Measurements from ENCODE around the gene INHBE. TPM values are rescaled to one million over a fixed set of nuclear protein-coding genes. Genes with fewer than 3 reads are reported as not detected.
"Not testable (repeated sequence)": the region's sequence is repeated elsewhere in the genome, so short reads cannot be mapped to it uniquely, and the experiment has no call there.

The INHBE gene
- total and polyA plus RNA-seq, 2 of the 8 experiments (the other 6 are each of a cell fraction or from before 2014, with no cell fraction given) = 10.2 to 18.8 TPM

GRCh38 chr12:57441846-57442427 lies 13.2 kb upstream of the INHBE start (continued):
- TF ChIP-seq, protein P1, sequence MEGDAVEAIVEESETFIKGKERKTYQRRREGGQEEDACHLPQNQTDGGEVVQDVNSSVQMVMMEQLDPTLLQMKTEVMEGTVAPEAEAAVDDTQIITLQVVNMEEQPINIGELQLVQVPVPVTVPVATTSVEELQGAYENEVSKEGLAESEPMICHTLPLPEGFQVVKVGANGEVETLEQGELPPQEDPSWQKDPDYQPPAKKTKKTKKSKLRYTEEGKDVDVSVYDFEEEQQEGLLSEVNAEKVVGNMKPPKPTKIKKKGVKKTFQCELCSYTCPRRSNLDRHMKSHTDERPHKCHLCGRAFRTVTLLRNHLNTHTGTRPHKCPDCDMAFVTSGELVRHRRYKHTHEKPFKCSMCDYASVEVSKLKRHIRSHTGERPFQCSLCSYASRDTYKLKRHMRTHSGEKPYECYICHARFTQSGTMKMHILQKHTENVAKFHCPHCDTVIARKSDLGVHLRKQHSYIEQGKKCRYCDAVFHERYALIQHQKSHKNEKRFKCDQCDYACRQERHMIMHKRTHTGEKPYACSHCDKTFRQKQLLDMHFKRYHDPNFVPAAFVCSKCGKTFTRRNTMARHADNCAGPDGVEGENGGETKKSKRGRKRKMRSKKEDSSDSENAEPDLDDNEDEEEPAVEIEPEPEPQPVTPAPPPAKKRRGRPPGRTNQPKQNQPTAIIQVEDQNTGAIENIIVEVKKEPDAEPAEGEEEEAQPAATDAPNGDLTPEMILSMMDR (IDR thresholded peaks at IDR 0.05; ENCODE audit: control extremely low read depth in 1 of 3, insufficient read depth in 1 of 3, low read depth in 1 of 3, low read length in 3 of 3) = no peak
- TF ChIP-seq RAD21 (IDR thresholded peaks at IDR 0.05 in 1 of 2, conservative IDR thresholded peaks at IDR 0.05 in 1 of 2; ENCODE audit: low read depth in 2 of 2, low read length in 2 of 2) (no peak), NRF1 (IDR thresholded peaks at IDR 0.05; ENCODE audit: low read depth, low read length) (no peak), EGR1 (IDR thresholded peaks at IDR 0.05; ENCODE audit: borderline replicate concordance, low read depth, low read length) (no peak)
- TF ChIP-seq, protein P2, sequence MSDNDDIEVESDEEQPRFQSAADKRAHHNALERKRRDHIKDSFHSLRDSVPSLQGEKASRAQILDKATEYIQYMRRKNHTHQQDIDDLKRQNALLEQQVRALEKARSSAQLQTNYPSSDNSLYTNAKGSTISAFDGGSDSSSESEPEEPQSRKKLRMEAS (IDR thresholded peaks at IDR 0.05) = no peak

- H2AK5ac ChIP-seq (ENCODE audit: low read depth, low read length); H3K27ac ChIP-seq (ENCODE audit: low read depth, low read length); H4K8ac ChIP-seq (ENCODE audit: extremely low read depth, insufficient read depth, low read length); H3K4me2 ChIP-seq (ENCODE audit: insufficient read depth in 1 of 2, low read depth in 2 of 2, low read length in 2 of 2); H3K79me1 ChIP-seq (ENCODE audit: low read depth, low read length); H3K9ac ChIP-seq (replicated peaks in 1 of 4; ENCODE audit: extremely low read depth in 1 of 4, low read depth in 3 of 4, low read length in 3 of 4); H2BK5ac ChIP-seq (ENCODE audit: low read depth, low read length); DNase-seq (ENCODE audit: low read depth in 1 of 2, low spot score in 2 of 2); H3K56ac ChIP-seq (replicated peaks; ENCODE audit: insufficient read length, low read depth, low read length); H3K9me3 ChIP-seq (ENCODE audit: insufficient read depth in 2 of 2, low read depth in 1 of 2, low read length in 1 of 2); H2BK12ac ChIP-seq (ENCODE audit: low read depth, low read length); H3K18ac ChIP-seq (ENCODE audit: extremely low read depth, low read length); H2BK15ac ChIP-seq (ENCODE audit: low read length); H3K14ac ChIP-seq (ENCODE audit: insufficient read length); H4K20me1 ChIP-seq (replicated peaks in 1 of 2; ENCODE audit: control insufficient read depth in 1 of 2, insufficient read depth in 2 of 2, low read length in 2 of 2); H4K5ac ChIP-seq (ENCODE audit: insufficient read length, low read depth, low read length); FAIRE-seq; H3K23me2 ChIP-seq (ENCODE audit: low read depth, low read length); H4K91ac ChIP-seq (replicated peaks; ENCODE audit: insufficient read length, low read length); H2BK20ac ChIP-seq (ENCODE audit: low read length); H3K4me1 ChIP-seq (replicated peaks in 1 of 4; ENCODE audit: control insufficient read depth in 3 of 4, insufficient read depth in 4 of 4, low read length in 3 of 4); H2BK120ac ChIP-seq (replicated peaks; ENCODE audit: low read depth, low read length); H3K27me3 ChIP-seq (replicated peaks in 1 of 4; ENCODE audit: control insufficient read depth in 3 of 4, extremely low read depth in 1 of 4, insufficient read depth in 3 of 4, low read length in 3 of 4); H2AFZ ChIP-seq (ENCODE audit: low read length); H3K4me3 ChIP-seq (ENCODE audit: extremely low read depth in 1 of 4, insufficient read depth in 2 of 4, low read depth in 3 of 4, low read length in 4 of 4); H3K36me3 ChIP-seq (ENCODE audit: control insufficient read depth in 2 of 4, insufficient read depth in 4 of 4, low read length in 3 of 4); H3K79me2 ChIP-seq (ENCODE audit: control insufficient read depth in 1 of 2, insufficient read depth in 2 of 2, low read length in 2 of 2); H3K23ac ChIP-seq (ENCODE audit: insufficient read length); H3K4ac ChIP-seq (replicated peaks; ENCODE audit: insufficient read length, low read depth, low read length): not testable (repeated sequence)
- CTCF ChIA-PET (ENCODE audit: partially characterized antibody) = interaction anchor here (0.6 to 6.3 kb wide), 5 partner anchors 10 to 136 kb away, joined by 3 to 47 read pairs (median 3); partner anchors contain the start of gene INHBE
- WGBS, 2 experiments (ENCODE audit: extremely low coverage in 1 of 2, insufficient coverage in 1 of 2, insufficient read length in 1 of 2, insufficient replicate concordance in 2 of 2, low coverage in 1 of 2, low lambda C conversion rate in 2 of 2, missing lambda C conversion rate in 1 of 2) = 89% methylated on average over 6 of the region's 6 CpGs; no CpG with 5 or more reads in 1 of the 2 experiments
- POLR2A ChIA-PET (ENCODE audit: partially characterized antibody) = interaction anchor here (0.9 to 4.6 kb wide), 2 partner anchors 10 to 14 kb away, joined by 3 to 34 read pairs; partner anchors contain the start of gene INHBE
These were observed 10.8 kb upstream of the INHBE start for GRCh38 chr12:57444337-57444736.
